Urinary bladder (tissue), 4 donors: ENCODE measurements around the gene POU2F2. TPM values are rescaled to one million over a fixed set of nuclear protein-coding genes. Genes with fewer than 3 reads are reported as not detected.

ENCODE experiments used
- DNase-seq: peaks from one replicate; pipeline ENCODE4 v3.0.0-alpha.2; 2015; ENCODE audit errors: extremely low spot score
- H3K27ac ChIP-seq: one replicate; pipeline ENCODE4 v1.5.1; 2013; ENCODE audit warnings: low read depth, mild to moderate bottlenecking, moderate library complexity
- H3K36me3 ChIP-seq: one replicate; pipeline ENCODE4 v1.6.1; 2013; ENCODE audit warnings: mild to moderate bottlenecking, moderate library complexity; ENCODE audit not compliant: insufficient read depth
- H3K4me1 ChIP-seq: one replicate; pipeline ENCODE4 v1.6.1; 2013; ENCODE audit warnings: mild to moderate bottlenecking, moderate library complexity; ENCODE audit not compliant: insufficient read depth
- H3K4me3 ChIP-seq: one replicate; pipeline ENCODE4 v1.5.1; 2013; ENCODE audit warnings: low read depth, low read length
- WGBS: extraction: QIAGEN DNeasy Blood & Tissue Kit; methylation state at CpG from one replicate; pipeline ENCODE4 v1.1.7; 2013; 5-methylcytosine and 5-hydroxymethylcytosine counted together
- polyA plus RNA-seq: library from polyadenylated mRNA; stranded (reverse); fragments of 200-250 nt; gene quantifications from one replicate; pipeline ENCODE4 v1.2.3, GENCODE V29; 2013
- total RNA-seq: library from RNA; depleted of rRNA; stranded (reverse); fragments of >200 nt; gene quantifications from one replicate; pipeline ENCODE4 v1.2.3, GENCODE V29; 2014
- donor health status: healthy with polysubstance abuse.
- donor health status: healthy.

The POU2F2 gene
- 0.95 TPM for total RNA-seq
- polyA plus RNA-seq, result 4.4 TPM

- WGBS, result 5% methylated on average over 16 of the region's 16 CpGs
Observed at GRCh38 chr19:42132030-42132628, at the start of gene POU2F2. POU2F2 (minus strand) TSS chr19:42132446; CDS start chr19:42132411, 35 bp downstream.

GRCh38 chr19:42178791-42179674, 46.8 kb upstream of the POU2F2 start:
- no peak for DNase-seq
- H3K4me1 ChIP-seq, result no peaks in the 10 kb centered on the region
- 12% methylated on average over 13 of the region's 13 CpGs for WGBS
- H3K27ac ChIP-seq, result no peak overlapping the region
- H3K4me3 ChIP-seq, result no peak overlapping the region
- no peaks in the 10 kb centered on the region for H3K36me3 ChIP-seq

More at GRCh38 chr19:42132030-42132628, at the start of gene POU2F2:
- H3K4me1 ChIP-seq, result no peaks in the 10 kb centered on the region
- no peak for DNase-seq
- H3K4me3 ChIP-seq, result no peak within 1 kb of the TSS
- H3K36me3 ChIP-seq, result no peaks in the 10 kb centered on the region
- H3K27ac ChIP-seq, result no peak within 1 kb of the TSS

DNA sequence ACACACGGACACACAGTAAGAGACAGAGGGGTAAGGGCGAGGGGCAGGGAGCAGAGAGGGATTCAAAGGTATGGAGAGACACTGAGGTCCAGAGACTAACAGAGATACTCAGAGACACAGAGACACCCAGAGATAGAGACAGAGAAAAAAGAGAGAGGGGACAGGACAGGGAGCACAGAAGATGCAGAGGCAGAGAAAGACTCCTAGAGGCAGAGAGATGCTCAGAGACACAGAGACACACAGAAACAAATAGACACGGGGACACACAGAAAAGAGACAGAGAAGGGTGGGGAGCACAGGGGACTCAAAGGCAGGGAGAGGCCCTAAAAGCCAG, 45.4 kb upstream of the POU2F2 start:
- no peaks in the 10 kb centered on the region for H3K4me1 ChIP-seq
- H3K27ac ChIP-seq, result no peak overlapping the region
- DNase-seq, result no peak
- WGBS, result 40% methylated on average over 3 of the region's 3 CpGs
- no peak overlapping the region for H3K4me3 ChIP-seq
- no peaks in the 10 kb centered on the region for H3K36me3 ChIP-seq

DNA sequence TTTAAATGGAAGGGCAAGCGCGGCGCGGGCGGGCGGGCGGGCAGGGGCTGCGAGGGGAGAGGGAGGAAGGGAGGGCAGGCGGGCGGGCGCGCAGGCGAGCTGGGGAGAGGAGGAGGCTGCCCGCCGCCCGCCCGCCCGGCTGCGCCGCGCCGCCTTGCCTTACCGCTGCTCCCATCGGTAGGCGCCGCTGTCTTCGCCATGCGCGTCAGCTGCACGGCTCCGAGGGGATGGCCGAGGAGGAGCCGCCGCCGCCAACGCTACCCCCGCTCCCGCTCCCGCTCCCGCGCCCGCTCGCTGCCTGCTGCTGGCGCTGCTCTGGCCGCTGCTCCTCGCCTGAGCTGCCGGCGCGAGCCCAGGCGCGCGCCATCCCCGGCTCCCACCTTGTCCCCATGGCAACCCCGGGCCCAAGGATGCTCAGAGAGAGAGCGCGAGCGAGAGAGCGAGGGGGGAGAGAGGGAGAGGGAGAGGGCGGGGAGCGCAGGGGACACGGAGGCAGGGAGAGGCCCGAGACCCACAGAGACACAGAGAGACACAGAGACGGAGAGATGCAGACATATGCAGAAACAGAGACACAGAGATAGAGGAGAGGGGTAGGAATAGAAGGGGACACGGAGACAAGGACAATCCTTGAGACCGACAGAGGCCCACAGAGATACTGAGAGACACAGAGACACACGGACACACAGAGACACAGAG, 44.9 kb upstream of the POU2F2 start:
- Histone ChIP-seq H3K27ac (no peak overlapping the region), H3K4me1 (no peaks in the 10 kb centered on the region), H3K36me3 (no peaks in the 10 kb centered on the region), H3K4me3 (peak overlapping the region; percentile 44)
- under 1% methylated on average over 65 of the region's 66 CpGs for WGBS
- DNase-seq, result no peak

GRCh38 chr19:42176649-42176989, 44.4 kb upstream of the POU2F2 start:
- Histone ChIP-seq H3K4me1 (no peaks in the 10 kb centered on the region), H3K4me3 (peak overlapping the region; percentile 44), H3K27ac (no peak overlapping the region), H3K36me3 (no peaks in the 10 kb centered on the region)
- DNase-seq, result no peak
- WGBS, result under 1% methylated on average over 31 of the region's 31 CpGs

DNA sequence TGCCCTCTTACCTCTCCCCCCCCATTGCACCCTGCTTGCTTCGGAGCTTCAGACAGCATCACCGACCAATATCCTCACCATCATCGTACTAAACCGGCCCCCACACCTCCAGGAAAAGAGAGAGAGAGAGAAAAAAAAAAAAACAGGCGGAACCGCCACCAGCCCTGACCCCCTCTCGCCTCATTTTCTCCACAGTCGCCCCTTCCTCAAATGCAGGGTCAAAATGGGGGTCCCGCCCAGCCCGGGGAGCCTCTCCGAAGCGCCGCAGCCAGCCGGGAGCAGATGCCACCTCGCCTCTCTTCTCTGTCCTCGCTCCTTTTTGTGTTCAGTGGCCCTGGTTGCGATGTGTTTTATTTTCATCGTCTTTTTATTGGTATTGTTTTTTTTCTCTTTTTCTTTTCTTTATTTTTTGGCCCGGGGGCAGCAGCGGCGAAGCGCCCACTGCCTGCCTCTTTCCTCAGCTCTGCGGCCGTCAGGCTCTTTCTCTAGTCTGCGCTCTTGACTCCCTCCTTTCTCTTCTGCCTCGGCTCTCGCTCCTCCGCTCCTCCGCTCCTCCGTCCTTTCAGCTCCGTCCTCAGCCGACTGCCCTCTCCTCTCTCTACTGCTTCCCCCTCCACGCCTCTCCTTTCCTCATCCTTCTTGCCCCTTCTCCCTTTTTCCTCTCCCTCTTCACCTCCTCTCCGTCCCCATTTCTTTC, 43.9 kb upstream of the POU2F2 start:
- Histone ChIP-seq H3K36me3 (no peaks in the 10 kb centered on the region), H3K4me3 (peak overlapping the region; percentile 44), H3K4me1 (no peaks in the 10 kb centered on the region), H3K27ac (no peak overlapping the region)
- 1% methylated on average over 34 of the region's 34 CpGs for WGBS
- DNase-seq, result no peak

DNA sequence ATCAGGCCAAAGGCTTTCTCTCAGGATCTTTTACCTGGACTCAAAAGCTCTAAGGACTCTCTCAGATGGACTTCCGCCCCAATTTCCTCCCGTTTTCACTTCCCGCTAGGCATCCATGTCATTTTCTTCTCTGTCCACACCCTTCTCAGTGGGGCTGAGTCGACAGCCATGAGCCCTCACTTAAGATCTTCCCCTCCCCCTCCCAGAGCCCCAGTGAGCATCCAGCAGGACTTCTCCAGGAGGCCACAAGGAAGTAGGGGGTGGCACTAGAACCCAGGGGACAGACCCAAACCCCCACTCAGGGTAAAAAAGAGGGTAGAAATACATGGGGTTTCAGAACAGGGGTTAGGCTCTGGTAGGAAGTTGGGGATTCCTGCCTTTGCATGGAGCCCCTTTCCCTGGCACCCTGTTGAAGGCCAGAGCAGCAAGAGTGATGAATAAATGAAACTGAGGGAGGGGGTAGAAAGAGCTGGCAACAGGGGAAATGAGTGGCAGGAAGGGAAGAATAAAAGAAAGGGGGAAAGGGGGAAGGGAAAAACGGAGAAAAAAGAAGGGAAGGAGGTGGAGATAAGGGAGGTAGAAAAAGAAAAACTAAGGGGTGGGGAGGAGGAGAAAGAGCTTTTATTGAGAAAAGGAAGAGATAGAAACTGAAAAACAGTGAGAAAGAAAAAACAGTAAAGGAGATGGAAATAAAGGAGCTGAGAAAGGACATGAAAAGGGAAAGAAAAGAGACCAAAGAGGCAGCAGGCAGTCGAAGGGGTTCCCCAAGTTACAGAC, 42.9 kb upstream of the POU2F2 start:
- Histone ChIP-seq H3K4me3 (no peak overlapping the region), H3K36me3 (no peaks in the 10 kb centered on the region), H3K27ac (no peak overlapping the region), H3K4me1 (no peaks in the 10 kb centered on the region)
- WGBS, result 33% methylated on average over 6 of the region's 6 CpGs
- DNase-seq, result no peak

DNA sequence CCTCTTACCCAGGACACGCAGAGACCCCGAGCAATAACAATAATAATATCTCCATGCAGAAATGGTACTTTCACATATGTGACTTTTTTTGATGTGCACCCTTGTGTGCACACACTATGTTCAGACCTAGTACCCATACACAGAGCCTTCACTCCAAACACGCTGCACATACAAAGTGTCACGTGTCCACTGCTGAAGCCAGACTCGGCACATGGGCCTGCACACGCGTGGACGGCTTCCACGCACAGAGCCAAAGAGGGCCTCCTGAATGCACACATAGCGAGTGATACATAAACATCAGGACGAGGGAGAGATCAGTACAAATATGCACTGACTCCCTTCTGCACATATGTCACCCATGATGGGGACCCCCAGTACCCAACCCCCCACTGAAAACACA, 41.9 kb upstream of the POU2F2 start:
- DNase-seq, result no peak
- no peaks in the 10 kb centered on the region for H3K4me1 ChIP-seq
- WGBS, result 86% methylated on average over 11 of the region's 11 CpGs
- no peaks in the 10 kb centered on the region for H3K36me3 ChIP-seq
- H3K27ac ChIP-seq, result no peak overlapping the region
- no peak overlapping the region for H3K4me3 ChIP-seq

DNA sequence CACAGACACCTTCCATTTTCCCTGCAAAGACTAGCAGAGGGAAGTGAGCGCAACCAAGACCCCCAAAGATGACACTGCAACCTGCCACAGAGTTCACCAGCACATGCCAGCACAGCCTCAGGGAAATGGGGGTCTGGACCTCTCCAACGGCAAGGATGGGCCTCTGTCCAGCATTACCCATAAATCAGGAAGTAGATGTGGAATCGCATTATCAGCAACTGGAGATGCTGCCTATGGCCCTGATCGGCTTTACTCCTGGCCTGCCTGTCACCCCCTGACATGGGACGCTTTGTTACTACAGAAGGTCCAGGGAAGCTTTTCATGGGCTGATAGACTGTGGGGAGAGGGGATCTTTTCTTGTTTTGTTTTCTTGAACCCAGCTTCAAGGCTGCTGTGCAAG, 41.4 kb upstream of the POU2F2 start:
- H3K36me3 ChIP-seq, result no peaks in the 10 kb centered on the region
- 65% methylated on average over 5 of the region's 5 CpGs for WGBS
- no peak overlapping the region for H3K4me3 ChIP-seq
- no peaks in the 10 kb centered on the region for H3K4me1 ChIP-seq
- no peak overlapping the region for H3K27ac ChIP-seq
- no peak for DNase-seq

DNA sequence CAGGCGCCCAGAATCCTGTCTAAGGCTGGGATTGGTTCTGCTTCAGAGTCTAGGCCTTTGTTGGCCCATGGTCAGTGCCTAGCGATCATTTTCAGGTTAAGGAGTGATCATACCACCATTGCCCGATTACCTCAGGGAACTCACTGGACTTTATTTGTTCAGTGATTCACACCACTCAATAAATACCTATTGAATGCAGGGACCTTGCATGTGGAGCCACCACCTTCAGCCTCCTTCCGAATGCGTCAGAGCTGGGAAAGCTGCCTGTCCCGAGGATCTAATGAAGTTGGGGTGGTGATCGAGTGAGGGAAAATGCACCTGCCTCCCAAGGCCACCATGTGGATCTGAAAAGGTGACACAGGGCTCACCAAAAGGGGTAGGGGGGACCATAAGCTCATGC, 40.0 kb upstream of the POU2F2 start:
- Histone ChIP-seq H3K4me3 (no peak overlapping the region), H3K4me1 (no peaks in the 10 kb centered on the region), H3K27ac (no peak overlapping the region), H3K36me3 (no peaks in the 10 kb centered on the region)
- 82% methylated on average over 7 of the region's 7 CpGs for WGBS
- no peak for DNase-seq

- no peak for DNase-seq
- H3K36me3 ChIP-seq, result no peaks in the 10 kb centered on the region
- 84% methylated on average over 16 of the region's 16 CpGs for WGBS
- no peak overlapping the region for H3K4me3 ChIP-seq
- H3K4me1 ChIP-seq, result no peaks in the 10 kb centered on the region
- no peak overlapping the region for H3K27ac ChIP-seq
Observed at GRCh38 chr19:42170715-42171114, 38.5 kb upstream of the POU2F2 start.

GRCh38 chr19:42169486-42170413, 37.5 kb upstream of the POU2F2 start:
- Histone ChIP-seq H3K27ac (no peak overlapping the region), H3K4me1 (no peaks in the 10 kb centered on the region), H3K36me3 (no peaks in the 10 kb centered on the region), H3K4me3 (no peak overlapping the region)
- 75% methylated on average over 19 of the region's 19 CpGs for WGBS
- DNase-seq, result no peak
